Endothelial cell of umbilical vein (primary cell): Measurements from ENCODE around the gene EFCAB3. TPM values are rescaled to one million over a fixed set of nuclear protein-coding genes. Genes with fewer than 3 reads are reported as not detected.

ENCODE experiments used
- BruUV-seq: library from RNA; stranded (reverse); fragments of 400-500 nt; replicated peaks from 2 replicates; lab custom pipeline; 2021; lab: Mats Ljungman, UMichigan
- CTCF ChIA-PET: fragments of 300-600, 350-600 bp; sonication (Branson Sonifier 250); formaldehyde crosslinking; loops from one replicate; lab custom pipeline; 2021; ENCODE audit warnings: antibody characterized with exemption, inconsistent platforms; lab: Charles Lee
- POLR2A ChIA-PET: fragments of 300-600, 350-600 bp; sonication (Branson Sonifier 250); formaldehyde crosslinking; loops from one replicate; lab custom pipeline; 2021; ENCODE audit warnings: antibody characterized with exemption, inconsistent platforms; lab: Charles Lee
- DNase-seq: peaks from one replicate; pipeline ENCODE4 v3.0.0-alpha.2; 2011; ENCODE audit warnings: low read depth, low spot score
- FAIRE-seq: peaks from 2 replicates; lab custom pipeline; 2011; peaks lifted over from hg19 to GRCh38; lab: Jason Lieb, UNC
- H2AFZ ChIP-seq: 2 replicates; pipeline ENCODE4 v1.6.0; 2012; ENCODE audit warnings: low read depth, low read length, control low read depth, inconsistent platforms
- H3K27ac ChIP-seq: 2 replicates; pipeline ENCODE4 v1.5.1; 2011; ENCODE audit warnings: low read depth, mild to moderate bottlenecking, control low read depth, low read length, moderate library complexity; ENCODE audit not compliant: insufficient read depth
- H3K27me3 ChIP-seq, 2 experiments: 2 replicates each; pipeline versions ENCODE4 v1.6.0 to v1.6.1; 2011; ENCODE audit warnings: low read length in 2 of 2, mixed read lengths in 1 of 2; ENCODE audit not compliant: control insufficient read depth in 2 of 2, insufficient read depth in 2 of 2
- H3K36me3 ChIP-seq, 2 experiments: 2 replicates in 1 of 2; 3 replicates in 1 of 2; pipeline ENCODE4 v1.5.1; 2011; ENCODE audit warnings: low read length in 2 of 2, mild to moderate bottlenecking in 1 of 2, moderate library complexity in 1 of 2; ENCODE audit not compliant: control insufficient read depth in 2 of 2, insufficient read depth in 2 of 2; ENCODE audit errors: extremely low read depth in 1 of 2
- H3K4me1 ChIP-seq: 3 replicates; pipeline ENCODE4 v1.5.1; 2011; ENCODE audit warnings: mild to moderate bottlenecking, low read length; ENCODE audit not compliant: control insufficient read depth, insufficient read depth; ENCODE audit errors: extremely low read depth
- H3K4me2 ChIP-seq: 2 replicates; pipeline ENCODE4 v1.6.1; 2011; ENCODE audit warnings: low read length, control low read depth, mixed read lengths; ENCODE audit not compliant: insufficient read depth
- H3K4me3 ChIP-seq, 3 experiments: fragments of 200-600 bp in 1 of 3; sonication (generic), shearing (Covaris generic) in 1 of 3; replicated peaks in 1 of 3; 2 replicates each; pipeline ENCODE4 v1.5.1; 2011 to 2016; ENCODE audit warnings: control low read depth in 3 of 3, low read length in 3 of 3, mild to moderate bottlenecking in 2 of 3, inconsistent platforms in 1 of 3, low read depth in 1 of 3, moderate library complexity in 1 of 3; ENCODE audit not compliant: insufficient read depth in 1 of 3
- H3K79me2 ChIP-seq: 2 replicates; pipeline ENCODE4 v1.6.0; 2012; ENCODE audit warnings: low read length, inconsistent platforms; ENCODE audit not compliant: control insufficient read depth, insufficient read depth
- H3K9ac ChIP-seq: replicated peaks from 2 replicates; pipeline ENCODE3; 2011; ENCODE audit warnings: low read length, control low read depth; ENCODE audit not compliant: insufficient read depth; ENCODE audit errors: extremely low read depth
- H3K9me1 ChIP-seq: replicated peaks from 3 replicates; pipeline ENCODE4 v1.6.0; 2011; ENCODE audit warnings: mild to moderate bottlenecking, low read length; ENCODE audit not compliant: control insufficient read depth, insufficient read depth; ENCODE audit errors: extremely low read depth
- H3K9me3 ChIP-seq: replicated peaks from 2 replicates; pipeline ENCODE4 v1.5.1; 2012; ENCODE audit warnings: low read length, inconsistent platforms; ENCODE audit not compliant: control insufficient read depth, insufficient read depth
- H4K20me1 ChIP-seq: replicated peaks from 2 replicates; pipeline ENCODE3; 2011; ENCODE audit warnings: mild to moderate bottlenecking, low read length; ENCODE audit not compliant: control insufficient read depth, insufficient read depth; ENCODE audit errors: extremely low read depth
- EZH2 ChIP-seq: IDR thresholded peaks from 2 replicates; pipeline ENCODE4 v1.6.1; 2012; ENCODE audit warnings: borderline replicate concordance, low read depth, mild to moderate bottlenecking, moderate library complexity, low read length, inconsistent platforms; ENCODE audit not compliant: severe bottlenecking
- FOS ChIP-seq: IDR thresholded peaks from 2 replicates; pipeline ENCODE4 v1.6.1; 2011; ENCODE audit warnings: mild to moderate bottlenecking, low read length, moderate library complexity, borderline replicate concordance; ENCODE audit not compliant: insufficient read depth
- GATA2 ChIP-seq: IDR thresholded peaks from 2 replicates; pipeline ENCODE4 v1.7.0; 2011; ENCODE audit warnings: low read depth, mild to moderate bottlenecking, moderate library complexity, mixed read lengths, low read length; ENCODE audit not compliant: insufficient read length, insufficient read depth
- JUN ChIP-seq: IDR thresholded peaks from 2 replicates; pipeline ENCODE4 v1.6.1; 2011; ENCODE audit warnings: borderline replicate concordance, low read depth; ENCODE audit not compliant: insufficient read length, insufficient read depth
- MYC ChIP-seq: IDR thresholded peaks from one replicate; pipeline ENCODE4 v1.6.1; 2011; ENCODE audit warnings: mild to moderate bottlenecking, low read depth, low read length
- POLR2A ChIP-seq: IDR thresholded peaks from 2 replicates; pipeline ENCODE4 v1.6.1; 2012; ENCODE audit warnings: low read depth, mild to moderate bottlenecking, control low read depth, low read length
- POLR2AphosphoS5 ChIP-seq: IDR thresholded peaks from 2 replicates; pipeline ENCODE4 v1.6.1; 2012; ENCODE audit warnings: low read depth, mild to moderate bottlenecking, control low read depth, low read length, moderate library complexity; ENCODE audit not compliant: insufficient read depth
- dilution Hi-C: fragments of 300-500 bp; cut with MboI; formaldehyde crosslinking; loops from one replicate; pipeline ENCODE4 v1.15.0; 2019; ENCODE audit warnings: low sequenced_read_pairs; ENCODE audit not compliant: extremely low pct_ligation_motif_present
- intact Hi-C: fragments of 100-400 bp; cut with micrococcal nuclease; formaldehyde crosslinking; loops from one replicate; pipeline ENCODE4 v1.10.0; 2022
- polyA plus RNA-seq, 4 experiments: library from polyadenylated mRNA; depleted of rRNA in 3 of 4; stranded (reverse) in 3 of 4; unstranded in 1 of 4; fragments of >200 nt; gene quantifications; 2 replicates each; pipeline versions ENCODE4 v1.2.1 to v1.2.3, GENCODE V29; 2011 to 2012; ENCODE audit warnings: missing spikeins in 1 of 4
- total RNA-seq: library from RNA; stranded (reverse); gene quantifications from 2 replicates; pipeline ENCODE4 v1.2.3, GENCODE V29; 2021
- TF ChIP-seq, protein P1 (sequence below), 2 donors: IDR thresholded peaks; 1 replicate in 1 of 2; 2 replicates in 1 of 2; pipeline ENCODE4 v1.5.1; 2011; ENCODE audit warnings: low read length in 2 of 2, mild to moderate bottlenecking in 2 of 2, moderate library complexity in 2 of 2, control low read depth in 1 of 2, inconsistent platforms in 1 of 2, low read depth in 1 of 2; ENCODE audit not compliant: insufficient read depth in 1 of 2; ENCODE audit errors: extremely low read depth in 1 of 2
- TF ChIP-seq, protein P2 (sequence below): IDR thresholded peaks from 2 replicates; pipeline ENCODE4 v1.6.1; 2011; ENCODE audit not compliant: insufficient read depth, insufficient read length

Gene EFCAB3
- total and polyA plus RNA-seq, 2 donors (not counting 3 experiments of a cell fraction or from before 2014, with no cell fraction given): not detected

DNA sequence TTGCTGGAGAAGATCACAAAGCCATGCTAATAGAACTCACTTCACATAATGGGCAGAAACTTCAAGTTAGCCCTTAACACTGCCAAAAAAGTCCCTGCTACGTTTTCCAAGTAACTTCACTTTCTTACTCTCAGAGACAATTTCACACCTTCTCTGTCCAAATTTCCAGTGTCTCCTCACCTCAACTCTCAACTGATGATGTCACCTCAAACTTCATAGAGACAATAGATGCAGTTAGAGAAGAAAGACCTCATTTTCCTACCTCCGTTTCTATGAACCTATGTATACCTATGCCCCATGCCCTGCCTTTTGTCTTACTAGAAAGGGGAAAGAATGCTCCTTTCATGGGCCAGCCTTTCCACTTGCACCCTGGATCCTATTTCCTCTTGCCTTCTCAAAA, 14.2 kb upstream of the EFCAB3 start:
- H2AFZ ChIP-seq: no peak overlapping the region
- H3K27me3 ChIP-seq: peaks cover 0 to 1% of the 10 kb centered on the region in 2 experiments
- H3K9me3 ChIP-seq: no peaks in the 10 kb centered on the region
- no peaks in the 10 kb centered on the region for H3K36me3 ChIP-seq
- DNase-seq (no peak), FAIRE-seq (no peak)
- H3K27ac ChIP-seq: no peak overlapping the region
- no TSS peak for BruUV-seq
- dilution Hi-C loops (no loop called here), intact Hi-C loops (no loop called here)
- no peaks in the 10 kb centered on the region for H4K20me1 ChIP-seq
- POLR2A ChIA-PET: no interaction called here
- TF ChIP-seq POLR2AphosphoS5 (no peak), FOS (no peak), EZH2 (no peak), JUN (no peak), POLR2A (no peak), MYC (no peak), GATA2 (no peak)
- TF ChIP-seq, protein P1, sequence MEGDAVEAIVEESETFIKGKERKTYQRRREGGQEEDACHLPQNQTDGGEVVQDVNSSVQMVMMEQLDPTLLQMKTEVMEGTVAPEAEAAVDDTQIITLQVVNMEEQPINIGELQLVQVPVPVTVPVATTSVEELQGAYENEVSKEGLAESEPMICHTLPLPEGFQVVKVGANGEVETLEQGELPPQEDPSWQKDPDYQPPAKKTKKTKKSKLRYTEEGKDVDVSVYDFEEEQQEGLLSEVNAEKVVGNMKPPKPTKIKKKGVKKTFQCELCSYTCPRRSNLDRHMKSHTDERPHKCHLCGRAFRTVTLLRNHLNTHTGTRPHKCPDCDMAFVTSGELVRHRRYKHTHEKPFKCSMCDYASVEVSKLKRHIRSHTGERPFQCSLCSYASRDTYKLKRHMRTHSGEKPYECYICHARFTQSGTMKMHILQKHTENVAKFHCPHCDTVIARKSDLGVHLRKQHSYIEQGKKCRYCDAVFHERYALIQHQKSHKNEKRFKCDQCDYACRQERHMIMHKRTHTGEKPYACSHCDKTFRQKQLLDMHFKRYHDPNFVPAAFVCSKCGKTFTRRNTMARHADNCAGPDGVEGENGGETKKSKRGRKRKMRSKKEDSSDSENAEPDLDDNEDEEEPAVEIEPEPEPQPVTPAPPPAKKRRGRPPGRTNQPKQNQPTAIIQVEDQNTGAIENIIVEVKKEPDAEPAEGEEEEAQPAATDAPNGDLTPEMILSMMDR (IDR thresholded peaks at IDR 0.05; ENCODE audit: extremely low read depth in 1 of 2, insufficient read depth in 1 of 2, low read depth in 1 of 2, low read length in 2 of 2): no peak
- TF ChIP-seq, protein P2, sequence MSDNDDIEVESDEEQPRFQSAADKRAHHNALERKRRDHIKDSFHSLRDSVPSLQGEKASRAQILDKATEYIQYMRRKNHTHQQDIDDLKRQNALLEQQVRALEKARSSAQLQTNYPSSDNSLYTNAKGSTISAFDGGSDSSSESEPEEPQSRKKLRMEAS: no peak
- no peak overlapping the region for H3K9ac ChIP-seq
- no peak overlapping the region for H3K4me2 ChIP-seq
- no peaks in the 10 kb centered on the region for H3K79me2 ChIP-seq
- H3K4me1 ChIP-seq: no peaks in the 10 kb centered on the region
- CTCF ChIA-PET: interaction anchor here (0.6 kb wide), 1 partner anchor 173 kb away, joined by 3 read pairs; no protein-coding TSS in a partner anchor
- no peaks in the 10 kb centered on the region for H3K9me1 ChIP-seq
- H3K4me3 ChIP-seq: no peak overlapping the region
